ENCODE results near the gene NUP62.
"Not testable (repeated sequence)": the region's sequence is repeated elsewhere in the genome, so short reads cannot be mapped to it uniquely, and the experiment has no call there.

Gene NUP62

DNA sequence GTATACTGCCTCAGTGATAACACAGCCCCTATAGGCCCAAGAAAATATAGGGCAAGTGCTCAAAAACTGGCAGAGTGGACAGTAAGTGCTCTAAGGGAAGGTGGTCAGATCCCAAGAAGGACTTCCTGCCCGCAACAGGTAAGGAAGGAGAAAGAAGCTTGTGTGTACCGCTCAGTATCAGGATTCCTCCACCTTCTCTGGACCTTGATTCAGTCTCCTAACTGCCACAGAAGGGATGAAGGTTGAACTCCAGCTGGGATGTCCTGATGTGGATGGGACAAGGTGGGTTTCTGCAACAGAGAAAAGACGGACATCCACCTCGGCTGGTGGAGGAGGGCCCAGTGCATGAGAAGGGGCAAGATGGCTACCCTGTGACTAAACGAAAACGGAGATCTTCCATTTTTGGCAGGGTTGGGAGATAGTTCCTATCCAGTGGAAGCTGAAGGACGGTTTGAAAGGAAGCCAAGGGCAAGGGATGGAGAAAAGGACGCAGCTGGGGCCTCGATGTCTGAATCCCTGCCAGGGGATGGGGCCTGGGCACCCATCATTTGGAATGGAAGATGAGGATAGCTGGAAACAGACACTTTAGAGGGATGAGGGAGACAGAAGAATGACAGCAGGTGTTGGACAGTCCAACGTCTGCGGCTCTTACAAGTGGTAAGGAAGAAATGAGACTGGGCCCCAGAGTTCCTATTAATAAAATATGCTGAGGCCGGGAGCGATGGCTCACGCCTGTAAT is 1.6 kb downstream of the NUP62 start:
- H3K4me1 ChIP-seq (ENCODE audit: control insufficient read depth, insufficient read depth, low read length, poor library complexity, severe bottlenecking) = peaks cover 21% of the 10 kb centered on the region
- H3K36me3 ChIP-seq (ENCODE audit: control insufficient read depth, insufficient read depth, low read length) = peaks cover 25% of the 10 kb centered on the region
- no peaks in the 10 kb centered on the region for H3K9me3 ChIP-seq (ENCODE audit: control insufficient read depth, low read length)
- DNase-seq = no peak
- H3K27ac ChIP-seq (ENCODE audit: insufficient read depth, low read length, poor library complexity, severe bottlenecking) = no peak overlapping the region
- H3K4me3 ChIP-seq (ENCODE audit: insufficient read depth, low read depth, low read length, poor library complexity, severe bottlenecking) = peak overlapping the region; percentile 14
- H3K27me3 ChIP-seq (replicated peaks; ENCODE audit: control insufficient read depth, insufficient read depth, low read length, poor library complexity, severe bottlenecking) = no peaks in the 10 kb centered on the region

GRCh38 chr19:49926515-49926914 is 2.8 kb downstream of the NUP62 start:
- Histone ChIP-seq H3K36me3 (ENCODE audit: control insufficient read depth, insufficient read depth, low read length) (peaks cover 33% of the 10 kb centered on the region), H3K27me3 (replicated peaks; ENCODE audit: control insufficient read depth, insufficient read depth, low read length, poor library complexity, severe bottlenecking) (no peaks in the 10 kb centered on the region), H3K4me1 (ENCODE audit: control insufficient read depth, insufficient read depth, low read length, poor library complexity, severe bottlenecking) (peaks cover 23% of the 10 kb centered on the region), H3K27ac (ENCODE audit: insufficient read depth, low read length, poor library complexity, severe bottlenecking) (no peak overlapping the region), H3K4me3 (ENCODE audit: insufficient read depth, low read depth, low read length, poor library complexity, severe bottlenecking) (no peak overlapping the region), H3K9me3 (ENCODE audit: control insufficient read depth, low read length) (no peaks in the 10 kb centered on the region)
- DNase-seq = no peak

- peaks cover 23% of the 10 kb centered on the region for H3K4me1 ChIP-seq (ENCODE audit: control insufficient read depth, insufficient read depth, low read length, poor library complexity, severe bottlenecking)
- H3K36me3 ChIP-seq (ENCODE audit: control insufficient read depth, insufficient read depth, low read length) = peaks cover 33% of the 10 kb centered on the region
- H3K27me3 ChIP-seq (replicated peaks; ENCODE audit: control insufficient read depth, insufficient read depth, low read length, poor library complexity, severe bottlenecking) = no peaks in the 10 kb centered on the region
- H3K9me3 ChIP-seq (ENCODE audit: control insufficient read depth, low read length) = no peaks in the 10 kb centered on the region
- H3K27ac ChIP-seq (ENCODE audit: insufficient read depth, low read length, poor library complexity, severe bottlenecking) = no peak overlapping the region
- no peak overlapping the region for H3K4me3 ChIP-seq (ENCODE audit: insufficient read depth, low read depth, low read length, poor library complexity, severe bottlenecking)
- no peak for DNase-seq
Observed at GRCh38 chr19:49925486-49925885, 3.8 kb downstream of the NUP62 start.

GRCh38 chr19:49924881-49925210 is 4.5 kb downstream of the NUP62 start:
- H3K4me3 ChIP-seq (ENCODE audit: insufficient read depth, low read depth, low read length, poor library complexity, severe bottlenecking); DNase-seq; H3K27me3 ChIP-seq (replicated peaks; ENCODE audit: control insufficient read depth, insufficient read depth, low read length, poor library complexity, severe bottlenecking); H3K27ac ChIP-seq (ENCODE audit: insufficient read depth, low read length, poor library complexity, severe bottlenecking); H3K9me3 ChIP-seq (ENCODE audit: control insufficient read depth, low read length): not testable (repeated sequence)
- Histone ChIP-seq H3K4me1 (ENCODE audit: control insufficient read depth, insufficient read depth, low read length, poor library complexity, severe bottlenecking) (peaks cover 20% of the 10 kb centered on the region), H3K36me3 (ENCODE audit: control insufficient read depth, insufficient read depth, low read length) (peaks cover 33% of the 10 kb centered on the region)

- no peaks in the 10 kb centered on the region for H3K27me3 ChIP-seq (replicated peaks; ENCODE audit: control insufficient read depth, insufficient read depth, low read length, poor library complexity, severe bottlenecking)
- peaks cover 36% of the 10 kb centered on the region for H3K36me3 ChIP-seq (ENCODE audit: control insufficient read depth, insufficient read depth, low read length)
- H3K27ac ChIP-seq (ENCODE audit: insufficient read depth, low read length, poor library complexity, severe bottlenecking) = no peak overlapping the region
- no peaks in the 10 kb centered on the region for H3K9me3 ChIP-seq (ENCODE audit: control insufficient read depth, low read length)
- peaks cover 20% of the 10 kb centered on the region for H3K4me1 ChIP-seq (ENCODE audit: control insufficient read depth, insufficient read depth, low read length, poor library complexity, severe bottlenecking)
- DNase-seq = no peak
- H3K4me3 ChIP-seq (ENCODE audit: insufficient read depth, low read depth, low read length, poor library complexity, severe bottlenecking) = no peak overlapping the region
Observed at GRCh38 chr19:49924004-49924880, 5.1 kb downstream of the NUP62 start.

DNA sequence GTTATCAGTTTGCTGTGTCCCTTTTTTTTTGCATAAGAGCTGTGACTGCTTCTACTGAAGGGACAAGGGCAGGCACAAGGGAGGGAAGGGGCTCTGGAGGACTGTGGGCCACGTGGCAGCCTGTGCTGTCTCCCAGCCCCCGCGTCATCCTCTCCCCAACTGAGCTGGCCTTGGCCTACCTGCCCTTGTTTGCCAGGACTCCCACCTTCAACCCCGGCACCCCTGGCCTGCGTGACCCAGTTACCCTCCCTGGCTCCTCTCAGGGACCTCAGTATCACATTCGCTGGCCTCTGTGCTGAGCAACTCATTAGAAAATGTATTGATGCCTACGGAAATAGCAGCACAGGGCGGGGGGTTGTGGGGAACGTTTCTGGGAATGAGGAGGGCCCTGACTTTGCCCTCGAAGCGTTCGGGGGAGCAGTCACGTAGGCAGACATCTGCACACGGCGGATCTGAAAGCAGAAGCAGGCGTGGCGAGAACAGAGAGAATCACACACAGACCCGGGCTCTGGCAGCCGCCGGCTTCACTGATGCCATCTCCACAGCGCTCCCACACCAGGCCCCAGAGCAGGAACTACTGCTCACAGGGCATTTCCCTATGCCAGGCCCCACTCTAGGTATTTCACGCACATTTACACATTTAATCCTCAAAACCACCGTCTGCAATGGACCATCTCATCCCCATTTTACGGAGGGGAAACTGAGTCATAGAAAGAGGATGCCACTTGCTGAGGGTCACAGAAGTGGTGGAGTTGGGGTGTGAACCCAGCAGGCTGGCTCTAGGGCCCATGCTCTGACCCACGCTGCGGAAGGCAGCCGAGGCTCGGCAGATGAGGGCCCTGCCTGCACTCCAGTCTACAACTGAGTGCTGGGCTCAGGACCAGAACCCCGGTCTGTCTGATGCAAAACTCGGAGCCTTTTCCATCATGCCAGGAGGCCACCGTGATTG is 6.0 kb downstream of the NUP62 start:
- Histone ChIP-seq H3K27ac (ENCODE audit: insufficient read depth, low read length, poor library complexity, severe bottlenecking) (no peak overlapping the region), H3K27me3 (replicated peaks; ENCODE audit: control insufficient read depth, insufficient read depth, low read length, poor library complexity, severe bottlenecking) (no peaks in the 10 kb centered on the region)

GRCh38 chr19:49921871-49922795 is 7.2 kb downstream of the NUP62 start:
- Histone ChIP-seq H3K27ac (ENCODE audit: insufficient read depth, low read length, poor library complexity, severe bottlenecking) (no peak overlapping the region), H3K9me3 (ENCODE audit: control insufficient read depth, low read length) (no peaks in the 10 kb centered on the region), H3K4me1 (ENCODE audit: control insufficient read depth, insufficient read depth, low read length, poor library complexity, severe bottlenecking) (peaks cover 7% of the 10 kb centered on the region), H3K4me3 (ENCODE audit: insufficient read depth, low read depth, low read length, poor library complexity, severe bottlenecking) (no peak overlapping the region), H3K36me3 (ENCODE audit: control insufficient read depth, insufficient read depth, low read length) (peaks cover 48% of the 10 kb centered on the region), H3K27me3 (replicated peaks; ENCODE audit: control insufficient read depth, insufficient read depth, low read length, poor library complexity, severe bottlenecking) (no peaks in the 10 kb centered on the region)
- no peak for DNase-seq

More for the DNA sequence above, 6.0 kb downstream of the NUP62 start:
- no peak overlapping the region for H3K4me3 ChIP-seq (ENCODE audit: insufficient read depth, low read depth, low read length, poor library complexity, severe bottlenecking)
- DNase-seq = no peak
- H3K36me3 ChIP-seq (ENCODE audit: control insufficient read depth, insufficient read depth, low read length) = peaks cover 42% of the 10 kb centered on the region
- peaks cover 16% of the 10 kb centered on the region for H3K4me1 ChIP-seq (ENCODE audit: control insufficient read depth, insufficient read depth, low read length, poor library complexity, severe bottlenecking)
- H3K9me3 ChIP-seq (ENCODE audit: control insufficient read depth, low read length) = no peaks in the 10 kb centered on the region

- Histone ChIP-seq H3K36me3 (ENCODE audit: control insufficient read depth, insufficient read depth, low read length) (peaks cover 50% of the 10 kb centered on the region), H3K4me1 (ENCODE audit: control insufficient read depth, insufficient read depth, low read length, poor library complexity, severe bottlenecking) (peaks cover 7% of the 10 kb centered on the region), H3K4me3 (ENCODE audit: insufficient read depth, low read depth, low read length, poor library complexity, severe bottlenecking) (no peak overlapping the region), H3K27me3 (replicated peaks; ENCODE audit: control insufficient read depth, insufficient read depth, low read length, poor library complexity, severe bottlenecking) (no peaks in the 10 kb centered on the region), H3K27ac (ENCODE audit: insufficient read depth, low read length, poor library complexity, severe bottlenecking) (no peak overlapping the region), H3K9me3 (ENCODE audit: control insufficient read depth, low read length) (no peaks in the 10 kb centered on the region)
- no peak for DNase-seq
Observed at GRCh38 chr19:49920624-49921363, 8.5 kb downstream of the NUP62 start.
